C4-2B (cell line): ENCODE results near the gene SLC34A3.

Source experiments
- ZFX ChIP-seq: fragments of 450-650 bp; IDR thresholded peaks from 2 replicates; pipeline ENCODE4 v1.6.1; 2017
- TF ChIP-seq, protein P1 (sequence below): fragments of 450-650 bp; conservative IDR thresholded peaks from 2 replicates; pipeline ENCODE4 v1.5.1; 2017; ENCODE audit warnings: mild to moderate bottlenecking

- TF ChIP-seq, protein P1, sequence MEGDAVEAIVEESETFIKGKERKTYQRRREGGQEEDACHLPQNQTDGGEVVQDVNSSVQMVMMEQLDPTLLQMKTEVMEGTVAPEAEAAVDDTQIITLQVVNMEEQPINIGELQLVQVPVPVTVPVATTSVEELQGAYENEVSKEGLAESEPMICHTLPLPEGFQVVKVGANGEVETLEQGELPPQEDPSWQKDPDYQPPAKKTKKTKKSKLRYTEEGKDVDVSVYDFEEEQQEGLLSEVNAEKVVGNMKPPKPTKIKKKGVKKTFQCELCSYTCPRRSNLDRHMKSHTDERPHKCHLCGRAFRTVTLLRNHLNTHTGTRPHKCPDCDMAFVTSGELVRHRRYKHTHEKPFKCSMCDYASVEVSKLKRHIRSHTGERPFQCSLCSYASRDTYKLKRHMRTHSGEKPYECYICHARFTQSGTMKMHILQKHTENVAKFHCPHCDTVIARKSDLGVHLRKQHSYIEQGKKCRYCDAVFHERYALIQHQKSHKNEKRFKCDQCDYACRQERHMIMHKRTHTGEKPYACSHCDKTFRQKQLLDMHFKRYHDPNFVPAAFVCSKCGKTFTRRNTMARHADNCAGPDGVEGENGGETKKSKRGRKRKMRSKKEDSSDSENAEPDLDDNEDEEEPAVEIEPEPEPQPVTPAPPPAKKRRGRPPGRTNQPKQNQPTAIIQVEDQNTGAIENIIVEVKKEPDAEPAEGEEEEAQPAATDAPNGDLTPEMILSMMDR = no peak
- TF ChIP-seq ZFX = no peak
Observed at GRCh38 chr9:137272241-137273094, 41.8 kb downstream of the SLC34A3 start.
